ENCODE measurements around the gene RNF187.

The RNF187 gene

DNA sequence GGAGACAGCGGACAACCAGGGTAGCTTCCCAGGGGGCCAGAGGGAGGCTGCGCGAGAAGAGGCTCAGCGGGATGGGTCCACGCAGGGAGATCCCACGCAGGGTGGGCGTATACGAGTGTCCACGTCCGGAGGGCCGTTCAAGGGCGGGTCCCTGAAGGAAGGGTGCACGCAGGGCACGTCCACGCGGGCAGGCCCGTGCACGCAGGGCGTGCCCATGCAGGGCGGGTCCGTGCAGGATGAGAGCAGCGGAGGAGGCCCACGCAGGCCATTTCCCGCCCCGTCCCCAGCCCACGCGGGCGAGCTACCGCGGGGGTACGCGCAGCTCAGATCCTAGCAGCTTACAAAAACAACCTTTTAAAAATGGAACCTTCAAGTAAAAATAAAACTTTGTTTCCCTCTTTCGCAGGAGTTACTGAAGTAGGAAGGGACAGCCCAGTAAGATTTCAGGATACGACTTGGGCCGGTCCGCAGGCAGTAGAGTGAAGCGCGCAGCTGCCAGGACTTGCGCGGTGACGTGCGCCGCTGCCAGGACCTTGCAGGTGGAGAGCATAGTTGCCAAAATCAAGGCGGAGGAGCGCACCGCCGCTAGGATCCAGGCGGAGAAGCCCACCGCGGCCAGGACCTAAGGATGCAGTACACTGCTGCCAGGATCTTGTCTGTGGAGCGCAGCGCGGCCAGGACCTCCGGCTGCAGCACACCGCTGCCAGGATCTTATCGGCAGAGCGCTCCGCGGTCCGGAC is 416 bp upstream of the RNF187 start (continued):
- TF ChIP-seq, protein P1, sequence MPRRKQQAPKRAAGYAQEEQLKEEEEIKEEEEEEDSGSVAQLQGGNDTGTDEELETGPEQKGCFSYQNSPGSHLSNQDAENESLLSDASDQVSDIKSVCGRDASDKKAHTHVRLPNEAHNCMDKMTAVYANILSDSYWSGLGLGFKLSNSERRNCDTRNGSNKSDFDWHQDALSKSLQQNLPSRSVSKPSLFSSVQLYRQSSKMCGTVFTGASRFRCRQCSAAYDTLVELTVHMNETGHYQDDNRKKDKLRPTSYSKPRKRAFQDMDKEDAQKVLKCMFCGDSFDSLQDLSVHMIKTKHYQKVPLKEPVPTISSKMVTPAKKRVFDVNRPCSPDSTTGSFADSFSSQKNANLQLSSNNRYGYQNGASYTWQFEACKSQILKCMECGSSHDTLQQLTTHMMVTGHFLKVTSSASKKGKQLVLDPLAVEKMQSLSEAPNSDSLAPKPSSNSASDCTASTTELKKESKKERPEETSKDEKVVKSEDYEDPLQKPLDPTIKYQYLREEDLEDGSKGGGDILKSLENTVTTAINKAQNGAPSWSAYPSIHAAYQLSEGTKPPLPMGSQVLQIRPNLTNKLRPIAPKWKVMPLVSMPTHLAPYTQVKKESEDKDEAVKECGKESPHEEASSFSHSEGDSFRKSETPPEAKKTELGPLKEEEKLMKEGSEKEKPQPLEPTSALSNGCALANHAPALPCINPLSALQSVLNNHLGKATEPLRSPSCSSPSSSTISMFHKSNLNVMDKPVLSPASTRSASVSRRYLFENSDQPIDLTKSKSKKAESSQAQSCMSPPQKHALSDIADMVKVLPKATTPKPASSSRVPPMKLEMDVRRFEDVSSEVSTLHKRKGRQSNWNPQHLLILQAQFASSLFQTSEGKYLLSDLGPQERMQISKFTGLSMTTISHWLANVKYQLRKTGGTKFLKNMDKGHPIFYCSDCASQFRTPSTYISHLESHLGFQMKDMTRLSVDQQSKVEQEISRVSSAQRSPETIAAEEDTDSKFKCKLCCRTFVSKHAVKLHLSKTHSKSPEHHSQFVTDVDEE (CRISPR knock-in tag; IDR thresholded peaks at IDR 0.05): peak; percentile 73; the same call in 1 of the 2 replicates
- TF ChIP-seq, protein P2, sequence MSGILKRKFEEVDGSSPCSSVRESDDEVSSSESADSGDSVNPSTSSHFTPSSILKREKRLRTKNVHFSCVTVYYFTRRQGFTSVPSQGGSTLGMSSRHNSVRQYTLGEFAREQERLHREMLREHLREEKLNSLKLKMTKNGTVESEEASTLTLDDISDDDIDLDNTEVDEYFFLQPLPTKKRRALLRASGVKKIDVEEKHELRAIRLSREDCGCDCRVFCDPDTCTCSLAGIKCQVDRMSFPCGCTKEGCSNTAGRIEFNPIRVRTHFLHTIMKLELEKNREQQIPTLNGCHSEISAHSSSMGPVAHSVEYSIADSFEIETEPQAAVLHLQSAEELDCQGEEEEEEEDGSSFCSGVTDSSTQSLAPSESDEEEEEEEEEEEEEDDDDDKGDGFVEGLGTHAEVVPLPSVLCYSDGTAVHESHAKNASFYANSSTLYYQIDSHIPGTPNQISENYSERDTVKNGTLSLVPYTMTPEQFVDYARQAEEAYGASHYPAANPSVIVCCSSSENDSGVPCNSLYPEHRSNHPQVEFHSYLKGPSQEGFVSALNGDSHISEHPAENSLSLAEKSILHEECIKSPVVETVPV (CRISPR knock-in tag; IDR thresholded peaks at IDR 0.05): no peak
- no peak for TF ChIP-seq ZNF8 (CRISPR knock-in tag; IDR thresholded peaks at IDR 0.05)

DNA sequence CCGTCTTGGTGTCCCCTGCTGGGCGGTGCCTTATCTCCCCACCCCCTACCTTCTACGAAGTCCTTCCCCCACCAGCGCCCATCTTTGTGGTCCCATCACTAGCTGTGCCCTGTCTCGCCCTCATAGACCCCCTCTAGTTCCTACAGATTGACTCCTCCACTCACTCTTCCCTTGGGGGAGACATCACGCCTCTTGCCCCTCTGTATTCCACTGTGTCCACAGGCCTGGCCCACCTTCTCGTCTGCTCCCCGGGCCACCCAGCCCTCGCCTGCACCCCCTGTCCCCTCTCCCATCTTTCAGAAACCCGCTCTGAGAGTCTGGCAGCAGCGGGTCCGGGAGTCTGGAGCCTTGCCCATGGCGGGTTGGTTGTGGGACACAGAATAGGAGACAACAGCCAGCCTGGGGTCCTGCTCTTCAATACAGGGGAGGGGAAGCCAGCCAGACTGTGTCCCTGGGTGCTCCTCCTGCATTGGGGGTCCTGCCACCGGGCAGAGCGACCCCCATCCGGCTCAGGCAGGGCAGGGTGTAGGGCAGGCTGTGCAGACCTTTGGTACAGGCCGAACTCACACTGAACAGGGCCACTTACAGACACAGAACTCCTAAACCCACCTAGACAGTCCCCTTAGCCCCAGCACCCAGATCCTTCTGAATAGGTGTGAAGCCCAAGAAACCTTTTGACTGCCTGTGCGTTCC is 1.1 kb downstream of the RNF187 start:
- TF ChIP-seq ZNF70 (CRISPR knock-in tag; IDR thresholded peaks at IDR 0.05) (no peak), ESRRG (CRISPR knock-in tag; IDR thresholded peaks at IDR 0.05) (no peak), ZFP30 (CRISPR knock-in tag; IDR thresholded peaks at IDR 0.05) (no peak), ZFP3 (CRISPR knock-in tag; IDR thresholded peaks at IDR 0.05) (no peak), ISL1 (CRISPR knock-in tag; IDR thresholded peaks at IDR 0.05) (no peak), GLIS3 (CRISPR knock-in tag; IDR thresholded peaks at IDR 0.05) (no peak), ZNF8 (CRISPR knock-in tag; IDR thresholded peaks at IDR 0.05) (no peak), PPARA (CRISPR knock-in tag; IDR thresholded peaks at IDR 0.05; ENCODE audit: borderline replicate concordance) (no peak), SNAI2 (CRISPR knock-in tag; IDR thresholded peaks at IDR 0.05) (no peak), RARB (CRISPR knock-in tag; IDR thresholded peaks at IDR 0.05) (no peak), TOX (CRISPR knock-in tag; IDR thresholded peaks at IDR 0.05; ENCODE audit: borderline replicate concordance) (no peak), ARNTL (CRISPR knock-in tag; IDR thresholded peaks at IDR 0.05; ENCODE audit: borderline replicate concordance, low read depth) (no peak), TCF4 (CRISPR knock-in tag; IDR thresholded peaks at IDR 0.05; ENCODE audit: borderline replicate concordance) (no peak)
- TF ChIP-seq, protein P1 (CRISPR knock-in tag; IDR thresholded peaks at IDR 0.05): no peak
- TF ChIP-seq, protein P3, sequence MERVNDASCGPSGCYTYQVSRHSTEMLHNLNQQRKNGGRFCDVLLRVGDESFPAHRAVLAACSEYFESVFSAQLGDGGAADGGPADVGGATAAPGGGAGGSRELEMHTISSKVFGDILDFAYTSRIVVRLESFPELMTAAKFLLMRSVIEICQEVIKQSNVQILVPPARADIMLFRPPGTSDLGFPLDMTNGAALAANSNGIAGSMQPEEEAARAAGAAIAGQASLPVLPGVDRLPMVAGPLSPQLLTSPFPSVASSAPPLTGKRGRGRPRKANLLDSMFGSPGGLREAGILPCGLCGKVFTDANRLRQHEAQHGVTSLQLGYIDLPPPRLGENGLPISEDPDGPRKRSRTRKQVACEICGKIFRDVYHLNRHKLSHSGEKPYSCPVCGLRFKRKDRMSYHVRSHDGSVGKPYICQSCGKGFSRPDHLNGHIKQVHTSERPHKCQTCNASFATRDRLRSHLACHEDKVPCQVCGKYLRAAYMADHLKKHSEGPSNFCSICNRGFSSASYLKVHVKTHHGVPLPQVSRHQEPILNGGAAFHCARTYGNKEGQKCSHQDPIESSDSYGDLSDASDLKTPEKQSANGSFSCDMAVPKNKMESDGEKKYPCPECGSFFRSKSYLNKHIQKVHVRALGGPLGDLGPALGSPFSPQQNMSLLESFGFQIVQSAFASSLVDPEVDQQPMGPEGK (CRISPR knock-in tag; IDR thresholded peaks at IDR 0.05; ENCODE audit: borderline replicate concordance): no peak
- TF ChIP-seq, protein P2 (CRISPR knock-in tag; IDR thresholded peaks at IDR 0.05): no peak
- TF ChIP-seq, protein P4, sequence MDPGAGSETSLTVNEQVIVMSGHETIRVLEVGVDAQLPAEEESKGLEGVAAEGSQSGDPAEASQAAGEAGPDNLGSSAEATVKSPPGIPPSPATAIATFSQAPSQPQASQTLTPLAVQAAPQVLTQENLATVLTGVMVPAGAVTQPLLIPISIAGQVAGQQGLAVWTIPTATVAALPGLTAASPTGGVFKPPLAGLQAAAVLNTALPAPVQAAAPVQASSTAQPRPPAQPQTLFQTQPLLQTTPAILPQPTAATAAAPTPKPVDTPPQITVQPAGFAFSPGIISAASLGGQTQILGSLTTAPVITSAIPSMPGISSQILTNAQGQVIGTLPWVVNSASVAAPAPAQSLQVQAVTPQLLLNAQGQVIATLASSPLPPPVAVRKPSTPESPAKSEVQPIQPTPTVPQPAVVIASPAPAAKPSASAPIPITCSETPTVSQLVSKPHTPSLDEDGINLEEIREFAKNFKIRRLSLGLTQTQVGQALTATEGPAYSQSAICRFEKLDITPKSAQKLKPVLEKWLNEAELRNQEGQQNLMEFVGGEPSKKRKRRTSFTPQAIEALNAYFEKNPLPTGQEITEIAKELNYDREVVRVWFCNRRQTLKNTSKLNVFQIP (CRISPR knock-in tag; IDR thresholded peaks at IDR 0.05; ENCODE audit: borderline replicate concordance, low read depth): no peak
- ATAC-seq: peak; percentile 1; the same call in 1 of the 3 replicates

Measured in SK-N-SH treated with all-trans-retinoic acid at 6 μM for 48 hours (cell line).